ENCODE data around the gene MDK.

DNA sequence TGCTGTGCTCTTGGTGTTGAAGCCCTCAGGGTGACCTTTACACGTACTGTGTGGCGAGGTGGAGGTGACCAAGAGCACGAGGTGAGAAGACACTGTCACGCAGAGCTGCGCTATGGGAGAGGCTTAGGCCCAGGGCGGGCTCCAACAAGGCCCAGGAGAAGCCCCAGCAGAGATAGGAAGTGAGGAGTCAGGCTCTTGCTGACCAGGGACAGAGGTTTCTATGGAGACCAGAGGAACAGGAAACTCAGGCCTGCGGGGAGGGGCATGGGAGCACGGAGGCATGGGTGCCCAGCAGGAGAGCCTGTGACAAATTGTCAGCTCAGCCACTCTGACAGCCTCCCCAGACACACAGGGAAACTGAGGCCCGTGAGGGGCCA is 18.4 kb upstream of the MDK start:
- TF ChIP-seq, protein P1, sequence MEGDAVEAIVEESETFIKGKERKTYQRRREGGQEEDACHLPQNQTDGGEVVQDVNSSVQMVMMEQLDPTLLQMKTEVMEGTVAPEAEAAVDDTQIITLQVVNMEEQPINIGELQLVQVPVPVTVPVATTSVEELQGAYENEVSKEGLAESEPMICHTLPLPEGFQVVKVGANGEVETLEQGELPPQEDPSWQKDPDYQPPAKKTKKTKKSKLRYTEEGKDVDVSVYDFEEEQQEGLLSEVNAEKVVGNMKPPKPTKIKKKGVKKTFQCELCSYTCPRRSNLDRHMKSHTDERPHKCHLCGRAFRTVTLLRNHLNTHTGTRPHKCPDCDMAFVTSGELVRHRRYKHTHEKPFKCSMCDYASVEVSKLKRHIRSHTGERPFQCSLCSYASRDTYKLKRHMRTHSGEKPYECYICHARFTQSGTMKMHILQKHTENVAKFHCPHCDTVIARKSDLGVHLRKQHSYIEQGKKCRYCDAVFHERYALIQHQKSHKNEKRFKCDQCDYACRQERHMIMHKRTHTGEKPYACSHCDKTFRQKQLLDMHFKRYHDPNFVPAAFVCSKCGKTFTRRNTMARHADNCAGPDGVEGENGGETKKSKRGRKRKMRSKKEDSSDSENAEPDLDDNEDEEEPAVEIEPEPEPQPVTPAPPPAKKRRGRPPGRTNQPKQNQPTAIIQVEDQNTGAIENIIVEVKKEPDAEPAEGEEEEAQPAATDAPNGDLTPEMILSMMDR (IDR thresholded peaks at IDR 0.05) = no peak
- no peak for TF ChIP-seq EZH2 (IDR thresholded peaks at IDR 0.05)
- no peak for TF ChIP-seq EZH2phosphoT487 (IDR thresholded peaks at IDR 0.05)
